Measurements from ENCODE around the gene TNS3. TPM values are rescaled to one million over a fixed set of nuclear protein-coding genes. Genes with fewer than 3 reads are reported as not detected.

TNS3 gene
- total and polyA plus RNA-seq, 2 of the 13 experiments (the other 11 are each of a cell fraction or from before 2014, with no cell fraction given): 52.9 to 55.7 TPM

DNA sequence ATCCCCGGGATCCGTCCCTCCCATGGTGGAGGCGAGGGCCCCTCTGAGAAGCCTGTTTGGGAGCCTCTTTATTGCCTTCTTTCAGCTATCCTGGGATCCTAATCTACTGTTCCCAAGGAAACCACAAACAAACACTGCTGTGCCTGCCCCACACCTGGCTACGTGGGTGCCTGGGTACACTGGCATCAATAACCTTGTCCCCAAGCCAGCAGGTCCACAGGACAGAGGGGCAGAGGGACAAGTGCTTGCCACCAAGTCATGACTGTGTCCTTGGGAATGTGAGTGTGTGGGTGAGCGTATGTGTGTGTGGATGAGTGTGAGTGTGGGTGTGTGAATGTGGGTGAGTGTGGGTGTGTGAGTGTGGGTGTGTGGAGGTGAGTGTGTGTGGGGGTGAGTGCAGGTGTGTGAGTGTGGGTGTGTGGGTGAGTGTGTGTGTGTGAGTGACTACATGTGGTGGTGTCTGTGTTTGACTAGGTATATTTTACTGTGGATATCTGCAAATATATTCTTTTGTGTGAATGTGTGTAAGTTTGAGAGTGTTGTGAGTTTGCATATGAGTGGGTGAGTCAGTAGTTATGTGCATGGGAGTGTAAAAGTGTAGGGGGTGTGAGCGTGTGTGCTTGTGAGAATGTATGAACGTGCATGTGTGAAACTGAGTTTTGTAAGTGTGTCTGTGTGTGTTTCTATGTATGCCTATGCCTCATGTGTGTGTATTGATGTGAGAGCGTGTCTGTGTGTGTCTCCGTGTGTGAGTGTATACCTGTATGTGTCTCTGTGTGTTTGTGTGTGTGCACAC lies 96.1 kb downstream of the TNS3 start (continued):
- TF ChIP-seq, protein P1, sequence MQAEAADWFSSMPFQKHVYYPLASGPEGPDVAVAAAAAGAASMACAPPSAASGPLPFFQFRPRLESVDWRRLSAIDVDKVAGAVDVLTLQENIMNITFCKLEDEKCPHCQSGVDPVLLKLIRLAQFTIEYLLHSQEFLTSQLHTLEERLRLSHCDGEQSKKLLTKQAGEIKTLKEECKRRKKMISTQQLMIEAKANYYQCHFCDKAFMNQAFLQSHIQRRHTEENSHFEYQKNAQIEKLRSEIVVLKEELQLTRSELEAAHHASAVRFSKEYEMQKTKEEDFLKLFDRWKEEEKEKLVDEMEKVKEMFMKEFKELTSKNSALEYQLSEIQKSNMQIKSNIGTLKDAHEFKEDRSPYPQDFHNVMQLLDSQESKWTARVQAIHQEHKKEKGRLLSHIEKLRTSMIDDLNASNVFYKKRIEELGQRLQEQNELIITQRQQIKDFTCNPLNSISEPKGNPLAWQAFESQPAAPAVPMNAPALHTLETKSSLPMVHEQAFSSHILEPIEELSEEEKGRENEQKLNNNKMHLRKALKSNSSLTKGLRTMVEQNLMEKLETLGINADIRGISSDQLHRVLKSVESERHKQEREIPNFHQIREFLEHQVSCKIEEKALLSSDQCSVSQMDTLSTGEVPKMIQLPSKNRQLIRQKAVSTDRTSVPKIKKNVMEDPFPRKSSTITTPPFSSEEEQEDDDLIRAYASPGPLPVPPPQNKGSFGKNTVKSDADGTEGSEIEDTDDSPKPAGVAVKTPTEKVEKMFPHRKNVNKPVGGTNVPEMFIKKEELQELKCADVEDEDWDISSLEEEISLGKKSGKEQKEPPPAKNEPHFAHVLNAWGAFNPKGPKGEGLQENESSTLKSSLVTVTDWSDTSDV (CRISPR knock-in tag; IDR thresholded peaks at IDR 0.05): no peak
- TF ChIP-seq HNRNPL (IDR thresholded peaks at IDR 0.05; ENCODE audit: low read depth, low read length) (peak; percentile 78; the same call in 1 of the 2 replicates), HHEX (CRISPR knock-in tag; IDR thresholded peaks at IDR 0.05) (no peak)

DNA sequence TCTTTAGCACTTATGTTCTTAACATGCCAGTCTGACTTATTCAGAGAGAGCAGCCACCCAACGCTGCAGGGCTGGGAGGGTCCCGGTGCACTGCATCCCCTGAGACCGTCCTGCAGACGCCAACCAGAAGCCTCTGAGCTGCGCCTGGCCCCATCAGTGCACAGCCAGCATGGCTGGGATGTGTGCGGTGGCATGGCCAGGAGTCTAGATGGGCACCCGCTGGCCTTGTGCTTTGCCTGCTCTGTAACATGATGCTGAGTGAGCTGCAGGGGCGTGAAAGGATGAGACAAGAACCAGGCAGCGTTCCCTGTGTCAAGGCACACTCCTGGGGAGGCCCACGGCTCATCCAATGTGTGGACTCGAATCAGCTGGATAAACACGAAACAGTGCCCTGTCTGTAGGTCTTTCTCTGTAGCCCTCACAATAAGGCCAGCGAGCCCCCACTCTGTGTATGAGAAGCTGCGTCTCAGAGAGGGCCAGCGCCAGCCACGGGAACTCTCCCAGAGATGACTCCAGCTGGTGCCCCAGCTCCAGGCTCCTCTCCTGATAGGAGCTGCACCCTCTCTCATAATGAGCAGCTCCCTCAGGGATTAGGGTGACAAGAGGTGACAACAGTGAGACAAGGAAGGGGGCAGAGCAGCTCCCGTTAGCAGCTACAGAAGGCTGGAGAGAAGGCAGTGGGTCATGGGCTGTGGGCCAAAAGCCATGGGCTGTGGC lies 96.8 kb downstream of the TNS3 start:
- H4K20me1 ChIP-seq (ENCODE audit: insufficient read depth, low read length): peaks cover 74% of the 10 kb centered on the region
- H3K79me2 ChIP-seq (ENCODE audit: insufficient read depth, low read length): peaks cover 95% of the 10 kb centered on the region
- peak overlapping the region; percentile 18 for H3K27ac ChIP-seq (ENCODE audit: extremely low read length, insufficient read depth, low read length)
- H3K4me1 ChIP-seq (ENCODE audit: insufficient read depth, low read length): peaks cover 82% of the 10 kb centered on the region
- H3K27me3 ChIP-seq (ENCODE audit: control insufficient read depth in 1 of 2, insufficient read depth in 2 of 2, low read length in 2 of 2): no peaks in the 10 kb centered on the region
- in situ Hi-C loops (cut with HindIII; ENCODE audit: extremely low pct_ligation_motif_present, low pct_unique_long_range_greater_than_20kb) (no loop called here), intact Hi-C loops (cut with micrococcal nuclease; ENCODE audit: unreplicated experiment) (loop anchor here (1.0 kb wide), 1 partner anchor 334 kb away; no protein-coding TSS in a partner anchor)
- WGBS (ENCODE audit: low lambda C conversion rate): 97% methylated on average over 13 of the region's 17 CpGs
- H2AFZ ChIP-seq (ENCODE audit: low read length): no peak overlapping the region
- ChIA-PET POLR2A (interaction anchor here (0.9 to 1.5 kb wide), 2 partner anchors 10 to 14 kb away, joined by 3 to 7 read pairs; no protein-coding TSS in a partner anchor), CTCF (ENCODE audit: low intra/inter-chr PET ratio, low total read pairs) (no interaction called here)
- TF ChIP-seq ZNF672 (CRISPR knock-in tag; IDR thresholded peaks at IDR 0.05): 0 out of 2 replicates have a peak, but pooled peaks have one; percentile 23
- peak; percentile 52 for TF ChIP-seq AGO2 (optimal IDR thresholded peaks at IDR 0.05; ENCODE audit: low read depth, low read length)
- no peak for TF ChIP-seq CHD2 (IDR thresholded peaks at IDR 0.05; ENCODE audit: low read depth, low read length)
- no peaks in the 10 kb centered on the region for H3K9me3 ChIP-seq (ENCODE audit: low read length)
- H3K4me3 ChIP-seq (replicated peaks in 1 of 3; ENCODE audit: insufficient read depth in 1 of 3, low read depth in 2 of 3, low read length in 3 of 3): no peak overlapping the region
- no peak overlapping the region for H3K9ac ChIP-seq (ENCODE audit: insufficient read depth, low read depth, low read length)
- FAIRE-seq (no peak), ATAC-seq (no peak; the same call in 2 of the 3 replicates), DNase-seq (ENCODE audit: low spot score) (no peak)
- no TSS peak for BruUV-seq (replicated peaks)
- peaks cover 18 to 56% of the 10 kb centered on the region in 2 experiments for H3K36me3 ChIP-seq (replicated peaks in 1 of 2; ENCODE audit: control insufficient read depth in 1 of 2, insufficient read depth in 2 of 2, low read length in 2 of 2)
- H3K4me2 ChIP-seq (ENCODE audit: low read depth, low read length): no peak overlapping the region

All from HepG2 (cell line).